HEK293 (cell line): ENCODE results near the gene ICAM4.

Experiments
- CTCF ChIA-PET: fragments of 350-600 bp; formaldehyde crosslinking; extraction: SDS; loops from one replicate; lab custom pipeline; 2021; ENCODE audit warnings: antibody characterized with exemption; lab: Yijun Ruan, JAX
- POLR2A ChIA-PET: fragments of 300-600 bp; formaldehyde crosslinking; extraction: SDS; loops from one replicate; lab custom pipeline; 2020; ENCODE audit warnings: antibody characterized with exemption, inconsistent platforms; lab: Yijun Ruan, JAX
- H3K27ac ChIP-seq: fragments of 200-500 bp; sonication (Bioruptor generic); 2 replicates; pipeline ENCODE4 v1.5.1; 2014; ENCODE audit warnings: low read depth, low read length, control low read depth, inconsistent platforms; ENCODE audit errors: extremely low read depth
- H3K36me3 ChIP-seq, 2 experiments: fragments of 200-500 bp in 1 of 2; sonication (Bioruptor generic) in 1 of 2; 1 replicate in 1 of 2; 2 replicates in 1 of 2; pipeline ENCODE4 v1.5.1; 2014 to 2017; ENCODE audit warnings: inconsistent platforms in 2 of 2, low read length in 2 of 2; ENCODE audit not compliant: control insufficient read depth in 2 of 2, insufficient read depth in 1 of 2
- H3K4me1 ChIP-seq: fragments of 200-500 bp; sonication (Bioruptor generic); 2 replicates; pipeline ENCODE4 v1.5.1; 2014; ENCODE audit warnings: mild to moderate bottlenecking, low read length, inconsistent platforms; ENCODE audit not compliant: control insufficient read depth, insufficient read depth
- H3K4me3 ChIP-seq: 2 replicates; pipeline ENCODE4 v1.5.1; 2011; ENCODE audit warnings: low read depth, mild to moderate bottlenecking, control low read depth, low read length, moderate library complexity
- H3K9me3 ChIP-seq: fragments of 200-500 bp; sonication (Bioruptor generic); 2 replicates; pipeline ENCODE4 v1.5.1; 2014; ENCODE audit warnings: low read depth, low read length, inconsistent platforms; ENCODE audit not compliant: control insufficient read depth, insufficient read depth
- GLI2 ChIP-seq: fragments of 450-650 bp; formaldehyde crosslinking; IDR thresholded peaks from 2 replicates; pipeline ENCODE4; 2017; ENCODE audit warnings: missing biosample characterization, missing genetic modification characterization, low read depth, borderline replicate concordance
- GLIS2 ChIP-seq: fragments of 450-650 bp; formaldehyde crosslinking; IDR thresholded peaks from 2 replicates; pipeline ENCODE4 v1.5.1; 2016; ENCODE audit warnings: missing biosample characterization, missing genetic modification characterization
- HOXC10 ChIP-seq: sonication (generic); formaldehyde crosslinking; IDR thresholded peaks from 2 replicates; pipeline ENCODE4 v1.8.1; 2023; ENCODE audit warnings: mild to moderate bottlenecking, missing genetic modification reagents
- OSR2 ChIP-seq: fragments of 450-650 bp; formaldehyde crosslinking; IDR thresholded peaks from 2 replicates; pipeline ENCODE4 v1.5.1; 2016; ENCODE audit warnings: missing biosample characterization, missing genetic modification characterization
- PRDM1 ChIP-seq: fragments of 450-650 bp; formaldehyde crosslinking; IDR thresholded peaks from 2 replicates; pipeline ENCODE4; 2016; ENCODE audit warnings: missing biosample characterization, missing genetic modification characterization
- SCRT1 ChIP-seq: fragments of 450-650 bp; formaldehyde crosslinking; IDR thresholded peaks from 2 replicates; pipeline ENCODE4 v1.5.1; 2016; ENCODE audit warnings: missing biosample characterization, missing genetic modification characterization, borderline replicate concordance
- ZNF132 ChIP-seq: fragments of 450-650 bp; formaldehyde crosslinking; IDR thresholded peaks from 2 replicates; pipeline ENCODE4 v1.5.1; 2017; ENCODE audit warnings: missing biosample characterization, missing genetic modification characterization, borderline replicate concordance
- ZNF140 ChIP-seq: fragments of 450-650 bp; formaldehyde crosslinking; IDR thresholded peaks from 2 replicates; pipeline ENCODE4 v1.5.1; 2016; ENCODE audit warnings: missing biosample characterization, missing genetic modification characterization
- ZNF169 ChIP-seq: fragments of 450-650 bp; formaldehyde crosslinking; IDR thresholded peaks from 2 replicates; pipeline ENCODE4 v1.5.1; 2016; ENCODE audit warnings: missing biosample characterization, missing genetic modification characterization
- ZNF2 ChIP-seq: fragments of 450-650 bp; formaldehyde crosslinking; IDR thresholded peaks from 2 replicates; pipeline ENCODE4 v1.5.1; 2016; ENCODE audit warnings: missing biosample characterization, missing genetic modification characterization
- ZNF248 ChIP-seq: fragments of 450-650 bp; formaldehyde crosslinking; IDR thresholded peaks from 2 replicates; pipeline ENCODE4 v1.5.1; 2017; ENCODE audit warnings: missing biosample characterization, missing genetic modification characterization
- ZNF266 ChIP-seq: fragments of 450-650 bp; formaldehyde crosslinking; IDR thresholded peaks from 2 replicates; pipeline ENCODE4 v1.5.1; 2016; ENCODE audit warnings: missing biosample characterization, missing genetic modification characterization, low read depth
- ZNF335 ChIP-seq: fragments of 450-650 bp; formaldehyde crosslinking; conservative IDR thresholded peaks from 2 replicates; pipeline ENCODE4 v1.5.1; 2016; ENCODE audit warnings: missing biosample characterization, missing genetic modification characterization
- ZNF426 ChIP-seq: fragments of 450-650 bp; formaldehyde crosslinking; IDR thresholded peaks from 2 replicates; pipeline ENCODE4 v1.5.1; 2017; ENCODE audit warnings: missing biosample characterization, missing genetic modification characterization, mild to moderate bottlenecking, inconsistent platforms, moderate library complexity
- ZNF514 ChIP-seq: fragments of 450-650 bp; formaldehyde crosslinking; IDR thresholded peaks from 2 replicates; pipeline ENCODE4 v1.5.1; 2016; ENCODE audit warnings: missing biosample characterization, missing genetic modification characterization
- ZNF530 ChIP-seq: fragments of 450-650 bp; formaldehyde crosslinking; IDR thresholded peaks from 2 replicates; pipeline ENCODE4 v1.5.1; 2016; ENCODE audit warnings: low read depth, missing biosample characterization, missing genetic modification characterization
- ZNF555 ChIP-seq: fragments of 450-650 bp; formaldehyde crosslinking; conservative IDR thresholded peaks from 2 replicates; pipeline ENCODE4 v1.5.1; 2017; ENCODE audit warnings: missing biosample characterization, mild to moderate bottlenecking, missing genetic modification characterization, inconsistent platforms
- ZNF558 ChIP-seq: fragments of 450-650 bp; formaldehyde crosslinking; IDR thresholded peaks from 2 replicates; pipeline ENCODE4 v1.5.1; 2016; ENCODE audit warnings: missing biosample characterization, missing genetic modification characterization
- ZNF624 ChIP-seq: fragments of 450-650 bp; formaldehyde crosslinking; IDR thresholded peaks from 2 replicates; pipeline ENCODE4 v1.5.1; 2017; ENCODE audit warnings: missing biosample characterization, missing genetic modification characterization
- ZNF701 ChIP-seq: fragments of 450-650 bp; formaldehyde crosslinking; IDR thresholded peaks from 2 replicates; pipeline ENCODE4 v1.5.1; 2016; ENCODE audit warnings: missing biosample characterization, missing genetic modification characterization
- ZSCAN16 ChIP-seq: fragments of 450-650 bp; formaldehyde crosslinking; IDR thresholded peaks from 2 replicates; pipeline ENCODE4 v1.5.1; 2016; ENCODE audit warnings: missing biosample characterization, missing genetic modification characterization
- TF ChIP-seq, protein P1 (sequence below): fragments of 450-650 bp; formaldehyde crosslinking; IDR thresholded peaks from 2 replicates; pipeline ENCODE4 v1.5.1; 2017; ENCODE audit warnings: missing biosample characterization, missing genetic modification characterization
- TF ChIP-seq, protein P2 (sequence below): fragments of 450-650 bp; formaldehyde crosslinking; optimal IDR thresholded peaks from 2 replicates; pipeline ENCODE3; 2016; ENCODE audit warnings: missing biosample characterization, mild to moderate bottlenecking, missing genetic modification characterization

ICAM4 gene

DNA sequence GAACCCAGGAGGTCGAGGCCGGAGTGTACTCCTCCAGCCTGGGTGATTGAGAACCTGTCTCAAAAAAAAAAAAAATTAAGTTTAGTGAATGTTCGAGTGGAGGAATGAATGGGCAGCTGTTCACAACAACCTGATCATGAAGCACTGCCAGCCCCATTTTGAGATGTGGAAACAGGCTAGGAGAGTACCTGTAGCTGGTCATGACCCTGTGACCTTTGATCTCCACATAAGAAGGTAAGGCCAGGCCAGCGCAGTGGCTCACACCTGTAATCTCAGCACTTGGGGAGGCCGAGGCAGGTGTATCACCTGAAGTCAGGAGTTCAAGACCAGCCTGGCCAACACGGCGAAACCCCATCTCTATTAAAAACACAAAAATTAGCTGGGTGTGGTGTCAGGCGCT is 39.0 kb downstream of the ICAM4 start (continued):
- TF ChIP-seq ZNF555 (tag by site-specific recombination) (no peak), OSR2 (tag by site-specific recombination) (no peak), ZNF514 (no peak)

DNA sequence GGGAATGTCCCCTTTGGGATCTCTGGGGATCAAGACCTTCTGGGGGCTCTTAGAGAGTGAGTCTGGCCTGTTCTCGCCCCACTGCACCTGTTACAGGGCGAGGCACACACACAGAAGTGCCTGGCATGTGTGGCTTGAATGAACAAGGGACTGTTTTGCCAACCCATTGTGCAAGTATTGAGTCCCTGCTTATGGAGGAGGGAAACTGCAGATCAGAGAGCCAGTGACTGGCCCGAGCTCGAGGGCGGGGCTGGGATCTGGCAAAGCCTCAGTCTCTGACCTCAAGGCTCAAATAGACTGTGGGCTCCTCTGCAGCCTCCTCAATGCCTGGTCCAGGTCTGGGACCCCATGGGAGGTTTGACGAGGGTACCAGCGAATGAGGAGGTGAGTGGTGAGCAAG is 41.0 kb downstream of the ICAM4 start:
- Histone ChIP-seq H3K4me1 (no peaks in the 10 kb centered on the region), H3K27ac (no peak overlapping the region), H3K4me3 (no peak overlapping the region), H3K9me3 (no peaks in the 10 kb centered on the region), H3K36me3 (peaks cover 43 to 90% of the 10 kb centered on the region in 2 experiments; a peak in 2 of 3 replicates)
- POLR2A ChIA-PET: interaction anchor here (0.7 kb wide), 1 partner anchor 569 kb away, joined by 3 read pairs; no protein-coding TSS in a partner anchor
- no peak for TF ChIP-seq ZNF169 (tag by site-specific recombination)
- TF ChIP-seq, protein P1, sequence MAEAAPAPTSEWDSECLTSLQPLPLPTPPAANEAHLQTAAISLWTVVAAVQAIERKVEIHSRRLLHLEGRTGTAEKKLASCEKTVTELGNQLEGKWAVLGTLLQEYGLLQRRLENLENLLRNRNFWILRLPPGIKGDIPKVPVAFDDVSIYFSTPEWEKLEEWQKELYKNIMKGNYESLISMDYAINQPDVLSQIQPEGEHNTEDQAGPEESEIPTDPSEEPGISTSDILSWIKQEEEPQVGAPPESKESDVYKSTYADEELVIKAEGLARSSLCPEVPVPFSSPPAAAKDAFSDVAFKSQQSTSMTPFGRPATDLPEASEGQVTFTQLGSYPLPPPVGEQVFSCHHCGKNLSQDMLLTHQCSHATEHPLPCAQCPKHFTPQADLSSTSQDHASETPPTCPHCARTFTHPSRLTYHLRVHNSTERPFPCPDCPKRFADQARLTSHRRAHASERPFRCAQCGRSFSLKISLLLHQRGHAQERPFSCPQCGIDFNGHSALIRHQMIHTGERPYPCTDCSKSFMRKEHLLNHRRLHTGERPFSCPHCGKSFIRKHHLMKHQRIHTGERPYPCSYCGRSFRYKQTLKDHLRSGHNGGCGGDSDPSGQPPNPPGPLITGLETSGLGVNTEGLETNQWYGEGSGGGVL (tag by site-specific recombination): no peak
- TF ChIP-seq PRDM1 (tag by site-specific recombination): no peak
- no peak for TF ChIP-seq ZNF248 (tag by site-specific recombination)
- no peak for TF ChIP-seq GLIS2
- no peak for TF ChIP-seq SCRT1 (tag by site-specific recombination)
- no peak for TF ChIP-seq ZNF2 (tag by site-specific recombination)
- TF ChIP-seq ZNF558 (tag by site-specific recombination): no peak
- no peak for TF ChIP-seq ZNF335 (tag by site-specific recombination)
- no peak for TF ChIP-seq ZNF132 (tag by site-specific recombination)
- TF ChIP-seq GLI2 (tag by site-specific recombination): no peak
- no peak for TF ChIP-seq ZNF701 (tag by site-specific recombination)
- no peak for TF ChIP-seq ZNF140 (tag by site-specific recombination)
- CTCF ChIA-PET: interaction anchor here (1.0 to 1.1 kb wide), 2 partner anchors 22 to 61 kb away, joined by 3 read pairs; no protein-coding TSS in a partner anchor

DNA sequence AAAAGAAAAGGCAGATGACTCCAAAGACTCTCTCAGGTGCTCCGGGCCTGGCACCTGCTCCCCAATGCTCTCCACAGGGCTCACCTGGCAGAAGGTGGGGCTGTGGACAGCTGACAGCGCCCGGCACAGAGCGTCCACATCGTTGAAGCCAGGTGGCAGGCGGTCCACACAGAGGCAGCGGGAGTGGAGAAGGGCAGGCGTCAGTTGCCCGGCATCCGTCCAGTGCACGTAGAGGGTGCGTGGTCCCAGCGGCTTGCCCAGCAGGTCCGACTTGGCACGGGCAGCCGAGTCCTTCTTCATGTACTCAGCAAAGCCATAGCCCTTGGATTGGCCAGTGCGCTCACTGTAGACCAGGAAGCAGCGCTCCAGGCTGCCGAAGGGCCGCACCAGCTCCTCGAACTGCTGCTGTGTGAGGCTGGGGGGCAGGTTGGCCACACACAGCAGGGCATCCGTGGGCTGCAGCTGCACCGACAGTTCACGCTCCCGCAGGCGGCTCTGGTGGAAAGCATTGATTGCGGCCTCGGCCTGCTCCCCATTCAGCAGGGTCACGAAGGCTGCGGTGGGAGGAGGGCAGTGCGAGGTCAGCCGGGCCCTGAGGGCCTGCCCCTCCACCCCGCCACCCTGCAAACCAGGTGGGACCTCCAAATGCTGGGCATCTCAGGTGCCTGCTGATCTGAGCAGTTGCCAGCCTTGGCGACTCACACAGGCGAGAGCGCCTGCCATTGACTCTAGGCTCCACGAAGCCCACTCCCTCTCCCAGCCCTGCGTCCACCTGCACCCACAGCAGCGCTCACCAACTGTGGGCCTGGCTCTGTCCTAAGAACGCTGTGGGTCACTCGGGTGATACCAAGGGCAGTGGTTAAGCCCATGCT is 42.0 kb downstream of the ICAM4 start:
- H3K9me3 ChIP-seq: no peaks in the 10 kb centered on the region
- CTCF ChIA-PET: no interaction called here
- POLR2A ChIA-PET: interaction anchor here (0.7 to 0.9 kb wide), 2 partner anchors 53 to 568 kb away, joined by 3 to 4 read pairs; no protein-coding TSS in a partner anchor

More for the DNA sequence above, 42.0 kb downstream of the ICAM4 start:
- H3K4me3 ChIP-seq: no peak overlapping the region
- H3K4me1 ChIP-seq: no peaks in the 10 kb centered on the region
- peaks cover 40 to 80% of the 10 kb centered on the region in 2 experiments; a peak in 2 of 3 replicates for H3K36me3 ChIP-seq
- no peak overlapping the region for H3K27ac ChIP-seq
- TF ChIP-seq HOXC10 (CRISPR knock-in tag): no peak
- no peak for TF ChIP-seq ZNF426 (tag by site-specific recombination)
- no peak for TF ChIP-seq ZNF530 (tag by site-specific recombination)
- no peak for TF ChIP-seq ZSCAN16 (tag by site-specific recombination)
- TF ChIP-seq ZNF266 (tag by site-specific recombination): no peak
- no peak for TF ChIP-seq ZNF624 (tag by site-specific recombination)
- TF ChIP-seq, protein P2, sequence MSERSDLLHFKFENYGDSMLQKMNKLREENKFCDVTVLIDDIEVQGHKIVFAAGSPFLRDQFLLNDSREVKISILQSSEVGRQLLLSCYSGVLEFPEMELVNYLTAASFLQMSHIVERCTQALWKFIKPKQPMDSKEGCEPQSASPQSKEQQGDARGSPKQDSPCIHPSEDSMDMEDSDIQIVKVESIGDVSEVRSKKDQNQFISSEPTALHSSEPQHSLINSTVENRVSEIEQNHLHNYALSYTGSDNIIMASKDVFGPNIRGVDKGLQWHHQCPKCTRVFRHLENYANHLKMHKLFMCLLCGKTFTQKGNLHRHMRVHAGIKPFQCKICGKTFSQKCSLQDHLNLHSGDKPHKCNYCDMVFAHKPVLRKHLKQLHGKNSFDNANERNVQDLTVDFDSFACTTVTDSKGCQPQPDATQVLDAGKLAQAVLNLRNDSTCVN (tag by site-specific recombination): no peak
- TF ChIP-seq, all 188 proteins: peak for 0
